Glutamatergic neuron (in vitro differentiated cells): ENCODE measurements around the gene INMT. TPM values are rescaled to one million over a fixed set of nuclear protein-coding genes. Genes with fewer than 3 reads are reported as not detected.
A peak's percentile ranks its signal among the peaks of the same experiment; 100 is the strongest.

Experiments used
- DNase-seq: peaks from one replicate; pipeline ENCODE4 v3.0.0; 2022
- H3K27ac Mint-ChIP-seq: one replicate; pipeline ENCODE4 v1.8.0; 2020; ENCODE audit warnings: mild to moderate bottlenecking, mixed read lengths, inconsistent platforms; ENCODE audit not compliant: unreplicated experiment
- H3K27me3 Mint-ChIP-seq: one replicate; pipeline ENCODE4 v1.8.0; 2020; ENCODE audit warnings: mild to moderate bottlenecking, moderate library complexity, mixed read lengths, inconsistent platforms; ENCODE audit not compliant: unreplicated experiment
- H3K36me3 Mint-ChIP-seq: one replicate; pipeline ENCODE4 v1.8.0; 2020; ENCODE audit warnings: mild to moderate bottlenecking, mixed read lengths, inconsistent platforms; ENCODE audit not compliant: unreplicated experiment
- H3K4me1 Mint-ChIP-seq: one replicate; pipeline ENCODE4 v1.8.0; 2020; ENCODE audit warnings: mild to moderate bottlenecking, low read depth, mixed read lengths, inconsistent platforms; ENCODE audit not compliant: unreplicated experiment
- H3K4me3 Mint-ChIP-seq: one replicate; pipeline ENCODE4 v1.8.0; 2020; ENCODE audit warnings: mild to moderate bottlenecking, mixed read lengths, inconsistent platforms; ENCODE audit not compliant: unreplicated experiment
- H3K9me3 Mint-ChIP-seq: one replicate; pipeline ENCODE4 v1.8.0; 2020; ENCODE audit warnings: mild to moderate bottlenecking, moderate library complexity, mixed read lengths, inconsistent platforms; ENCODE audit not compliant: unreplicated experiment
- CTCF ChIP-seq: fragments of 200-600 bp; sonication (generic); IDR thresholded peaks from one replicate; pipeline ENCODE4 v1.5.0; 2021; ENCODE audit not compliant: partially characterized antibody, unreplicated experiment
- total RNA-seq: library from RNA; stranded (reverse); fragmentation: NEBNext Ultra II Directional; extraction: Animal tissue kit (Norgen Biotek cat#: 25700); gene quantifications from one replicate; pipeline ENCODE4 v1.2.1, GENCODE V29; 2021; ENCODE audit not compliant: unreplicated experiment

INMT gene
- total RNA-seq, 1 donor from 2014 or later: 1.7 TPM

- peaks cover 33% of the 10 kb centered on the region for H3K4me1 Mint-ChIP-seq
- peaks cover 9% of the 10 kb centered on the region for H3K9me3 Mint-ChIP-seq
- peaks cover 4% of the 10 kb centered on the region for H3K36me3 Mint-ChIP-seq
- TF ChIP-seq CTCF: no peak
- no peak overlapping the region for H3K4me3 Mint-ChIP-seq
- peaks cover 16% of the 10 kb centered on the region for H3K27me3 Mint-ChIP-seq
- no peak overlapping the region for H3K27ac Mint-ChIP-seq
- DNase-seq: no peak
Measured at GRCh38 chr7:30727061-30727945, 24.6 kb upstream of the INMT start.

- Mint-ChIP-seq H3K27me3 (peaks cover 18% of the 10 kb centered on the region), H3K27ac (peak overlapping the region; percentile 30), H3K4me1 (peaks cover 42% of the 10 kb centered on the region), H3K36me3 (peaks cover 4% of the 10 kb centered on the region), H3K9me3 (peaks cover 11% of the 10 kb centered on the region), H3K4me3 (peak overlapping the region; percentile 4)
- DNase-seq: peak; percentile 52
- TF ChIP-seq CTCF: no peak
Measured at GRCh38 chr7:30728591-30729100, 23.3 kb upstream of the INMT start.

- Mint-ChIP-seq H3K27ac (peak overlapping the region; percentile 28), H3K36me3 (peaks cover 4% of the 10 kb centered on the region), H3K4me1 (peaks cover 51% of the 10 kb centered on the region), H3K4me3 (no peak overlapping the region), H3K27me3 (peaks cover 20% of the 10 kb centered on the region), H3K9me3 (peaks cover 11% of the 10 kb centered on the region)
- DNase-seq: no peak
- no peak for TF ChIP-seq CTCF
Measured at GRCh38 chr7:30729642-30730041, 22.3 kb upstream of the INMT start.

- Mint-ChIP-seq H3K36me3 (no peaks in the 10 kb centered on the region), H3K27ac (peak overlapping the region; percentile 28), H3K27me3 (peaks cover 20% of the 10 kb centered on the region), H3K4me1 (peaks cover 54% of the 10 kb centered on the region), H3K4me3 (no peak overlapping the region), H3K9me3 (peaks cover 11% of the 10 kb centered on the region)
- DNase-seq: no peak
- no peak for TF ChIP-seq CTCF
Measured at GRCh38 chr7:30730097-30730496, 21.8 kb upstream of the INMT start.

- Mint-ChIP-seq H3K36me3 (no peaks in the 10 kb centered on the region), H3K4me3 (no peak overlapping the region), H3K9me3 (peaks cover 11% of the 10 kb centered on the region), H3K4me1 (peaks cover 55% of the 10 kb centered on the region), H3K27ac (peak overlapping the region; percentile 85), H3K27me3 (peaks cover 17% of the 10 kb centered on the region)
- TF ChIP-seq CTCF: no peak
- DNase-seq: no peak
Measured at GRCh38 chr7:30730996-30731395, 20.9 kb upstream of the INMT start.
